NCI-H82 treated with DMSO at 0.1 percent for 48 hours (cell line): Measurements from ENCODE around the gene RAB3C.
"Not testable (repeated sequence)": the region's sequence is repeated elsewhere in the genome, so short reads cannot be mapped to it uniquely, and the experiment has no call there.

Source experiments
- DNase-seq: peaks from one replicate; lab custom pipeline; 2025; ENCODE audit not compliant: unreplicated experiment; lab: John Stamatoyannopoulos, UW

The RAB3C gene

DNA sequence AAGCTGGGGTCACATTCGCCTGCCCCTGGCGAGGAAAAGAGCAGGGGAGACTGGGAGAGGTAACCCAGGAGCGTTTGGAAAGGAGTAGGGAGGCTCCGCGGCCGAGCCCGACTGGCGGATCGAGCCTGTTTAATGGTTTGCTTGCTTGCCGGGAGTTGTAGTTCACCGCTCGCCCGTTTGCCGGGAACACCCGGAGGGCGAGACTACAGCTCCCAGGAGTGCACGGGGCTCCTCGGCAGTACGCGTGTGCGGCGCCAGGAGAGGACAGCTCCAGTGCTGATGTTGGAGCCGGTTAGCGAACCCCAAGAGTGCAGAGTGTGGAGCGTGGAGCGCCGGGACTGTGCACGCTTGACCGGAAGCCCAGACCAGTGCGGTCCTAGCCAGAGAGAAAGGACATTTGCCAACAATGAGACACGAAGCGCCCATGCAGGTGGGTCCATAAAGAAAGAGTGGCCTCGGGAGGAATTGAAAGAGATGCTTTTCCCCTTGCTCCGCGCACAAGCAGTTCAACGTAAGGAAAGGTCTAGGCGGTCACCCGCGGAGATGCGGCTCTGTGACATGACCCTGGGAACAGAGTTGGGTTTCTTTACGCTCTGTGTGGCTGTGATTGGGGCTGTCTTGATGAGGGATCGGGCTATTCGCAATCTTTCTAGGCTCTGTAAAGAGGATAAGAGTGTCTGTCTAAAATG is at the start of gene RAB3C:
TSS of gene RAB3C (plus strand) at position 273 of the 689 bp plus-strand sequence. CDS start at position 407, 134 bp downstream.
- DNase-seq: peak; percentile 81

DNA sequence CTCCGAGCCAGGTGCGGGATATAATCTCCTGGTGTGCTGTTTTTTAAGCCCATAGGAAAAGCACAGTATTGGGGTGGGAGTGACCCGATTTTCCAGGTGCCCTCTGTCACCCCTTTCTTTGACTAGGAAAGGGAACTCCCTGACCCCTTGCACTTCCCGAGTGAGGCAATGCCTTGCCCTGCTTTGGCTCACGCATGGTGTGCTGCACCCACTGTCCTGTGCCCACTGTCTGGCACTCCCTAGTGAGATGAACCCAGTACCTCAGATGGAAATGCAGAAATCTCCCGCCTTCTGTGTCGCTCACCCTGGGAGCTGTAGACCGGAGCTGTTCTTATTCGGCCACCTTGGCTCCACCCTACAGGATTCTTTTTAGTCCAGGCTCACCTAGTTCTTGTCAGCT is 40.9 kb upstream of the RAB3C start:
- DNase-seq: not testable (repeated sequence)

DNA sequence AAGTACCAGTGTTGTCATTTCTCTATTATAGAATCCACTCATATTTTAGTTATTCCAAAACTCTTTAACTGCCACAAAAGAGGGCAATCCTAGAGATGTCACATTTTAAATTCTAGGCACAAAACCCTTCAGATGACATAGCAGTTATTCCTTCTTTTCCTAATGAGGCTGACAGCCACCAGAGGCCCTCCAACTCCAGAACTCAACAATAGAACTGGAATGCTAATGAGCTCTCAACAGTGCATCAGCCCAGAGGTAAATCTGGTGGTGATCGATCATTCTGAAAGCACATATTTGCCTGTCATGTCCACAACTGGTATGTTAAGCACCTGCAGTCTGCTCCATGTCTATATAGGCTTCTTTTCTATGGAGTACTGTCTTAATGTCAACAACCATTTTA is 40.2 kb upstream of the RAB3C start:
- DNase-seq: no peak

DNA sequence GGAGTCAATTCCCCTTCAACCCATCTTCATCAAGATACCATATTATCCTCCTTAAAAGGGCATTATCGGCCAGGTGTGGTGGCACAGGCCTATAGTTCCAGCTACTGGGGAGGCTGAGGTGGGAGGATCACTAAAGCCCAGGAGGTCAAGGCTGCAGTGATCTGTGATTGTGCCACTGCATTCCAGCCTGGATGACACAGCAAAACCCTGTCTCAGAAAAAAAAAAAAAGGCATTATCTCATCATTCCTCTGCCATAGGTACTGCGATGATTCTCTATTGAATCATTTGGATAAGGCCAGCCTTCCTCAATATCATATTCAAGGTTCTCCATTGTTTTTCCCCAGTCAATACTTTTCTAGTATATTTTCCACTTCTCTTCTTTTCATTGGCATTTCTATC is 39.2 kb upstream of the RAB3C start:
- no peak for DNase-seq

GRCh38 chr5:58544195-58544594 is 38.7 kb upstream of the RAB3C start:
- no peak for DNase-seq

- no peak for DNase-seq
Measured at GRCh38 chr5:58544926-58545325, 37.9 kb upstream of the RAB3C start.

- DNase-seq: no peak
Measured at GRCh38 chr5:58545912-58546311, 37.0 kb upstream of the RAB3C start.

DNA sequence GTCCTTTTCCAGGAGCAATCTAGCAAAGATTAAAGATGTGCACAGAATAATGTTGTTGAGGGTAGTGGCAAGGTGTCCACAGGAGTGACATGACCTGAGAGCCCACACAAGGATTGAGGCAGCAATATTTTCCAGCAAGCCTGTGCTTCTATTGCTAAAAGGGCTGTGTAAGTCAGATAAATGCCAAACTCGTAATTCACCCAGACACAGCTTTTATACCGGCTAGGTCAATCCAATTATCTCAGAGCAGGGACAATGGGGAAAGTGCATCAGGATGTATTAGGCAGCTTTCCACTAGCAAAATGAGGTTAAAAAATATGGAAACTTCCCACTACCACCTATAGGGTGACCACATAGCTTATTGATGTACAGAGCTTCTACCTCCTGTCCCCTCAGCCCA is 34.8 kb upstream of the RAB3C start:
- DNase-seq: peak; percentile 69

DNA sequence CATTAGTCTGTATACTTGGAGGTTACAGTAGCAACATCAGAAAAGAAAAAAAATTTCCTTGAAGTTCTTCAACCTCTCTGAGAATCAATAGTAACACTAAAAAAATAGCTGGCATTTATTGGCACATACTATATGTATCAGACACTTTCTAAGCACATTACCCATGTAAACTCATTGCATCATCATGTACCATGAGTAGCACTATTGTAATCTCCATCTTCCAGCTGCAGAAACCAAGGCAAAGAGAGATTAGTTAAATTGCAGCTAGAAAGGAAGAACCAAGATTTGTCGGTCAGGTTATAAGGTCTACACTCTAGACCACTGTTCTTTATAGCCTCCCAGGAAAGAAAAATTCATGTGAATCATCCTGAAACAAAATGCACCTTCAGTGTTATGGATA is 31.4 kb upstream of the RAB3C start:
- DNase-seq: no peak

GRCh38 chr5:58557665-58558338 is 25.1 kb upstream of the RAB3C start:
- not testable (repeated sequence) for DNase-seq

- not testable (repeated sequence) for DNase-seq
Measured at GRCh38 chr5:58563016-58563700, 19.7 kb upstream of the RAB3C start.

DNA sequence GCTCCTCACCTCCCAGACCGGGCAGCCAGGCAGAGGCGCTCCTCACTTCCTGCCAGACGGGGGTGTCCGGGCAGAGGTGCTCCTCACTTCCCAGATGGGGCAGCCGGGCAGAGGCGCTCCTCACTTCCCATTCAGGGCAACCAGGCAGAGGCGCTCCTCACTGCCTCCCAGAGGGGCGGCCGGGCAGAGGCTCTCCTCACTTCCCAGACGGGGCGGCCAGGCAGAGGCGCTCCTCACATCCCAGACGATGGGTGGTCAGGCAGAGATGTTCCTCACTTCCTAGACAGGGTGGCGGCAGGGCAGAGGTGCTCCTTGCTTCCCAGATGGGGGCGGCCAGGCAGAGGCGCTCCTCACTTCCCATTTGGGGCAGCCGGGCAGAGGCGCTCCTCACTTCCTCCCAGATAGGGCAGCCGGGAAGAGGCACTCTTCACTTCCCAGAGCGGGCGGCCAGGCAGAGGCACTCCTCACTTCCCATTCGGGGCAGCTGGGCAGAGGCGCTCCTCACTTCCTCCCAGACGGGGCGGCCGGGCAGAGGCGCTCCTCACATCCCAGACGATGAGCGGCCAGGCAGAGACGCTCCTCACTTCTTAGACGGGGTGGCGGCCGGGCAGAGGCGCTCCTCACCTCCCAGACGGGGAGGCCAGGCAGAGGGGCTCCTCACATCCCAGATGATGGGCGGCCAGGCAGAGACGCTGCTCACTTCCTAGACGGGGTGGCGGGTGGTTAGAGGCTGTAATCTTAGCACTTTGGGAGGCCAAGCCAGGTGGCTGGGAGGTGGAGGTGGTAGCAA is 18.6 kb upstream of the RAB3C start:
- not testable (repeated sequence) for DNase-seq

DNA sequence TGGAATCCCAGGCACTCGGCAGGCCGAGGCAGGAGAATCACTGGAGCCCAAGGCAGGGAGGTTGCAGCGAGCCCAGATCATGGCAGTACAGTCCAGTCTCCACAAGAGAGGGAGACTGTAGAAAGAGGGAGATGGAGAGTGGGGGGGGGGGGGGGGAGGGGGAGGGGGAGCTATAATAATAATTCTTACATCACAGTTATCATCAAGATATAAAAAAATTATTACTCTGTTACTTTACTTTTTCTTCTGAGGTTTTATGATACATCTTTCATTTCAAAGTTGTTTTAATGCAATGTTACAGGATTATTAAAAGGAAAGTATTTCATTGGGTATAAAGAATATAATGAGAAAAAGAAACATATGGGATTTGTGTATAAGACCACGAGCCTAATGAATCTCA is 17.8 kb upstream of the RAB3C start:
- no peak for DNase-seq

- DNase-seq: no peak
Measured at GRCh38 chr5:58571501-58571900, 11.4 kb upstream of the RAB3C start.

DNA sequence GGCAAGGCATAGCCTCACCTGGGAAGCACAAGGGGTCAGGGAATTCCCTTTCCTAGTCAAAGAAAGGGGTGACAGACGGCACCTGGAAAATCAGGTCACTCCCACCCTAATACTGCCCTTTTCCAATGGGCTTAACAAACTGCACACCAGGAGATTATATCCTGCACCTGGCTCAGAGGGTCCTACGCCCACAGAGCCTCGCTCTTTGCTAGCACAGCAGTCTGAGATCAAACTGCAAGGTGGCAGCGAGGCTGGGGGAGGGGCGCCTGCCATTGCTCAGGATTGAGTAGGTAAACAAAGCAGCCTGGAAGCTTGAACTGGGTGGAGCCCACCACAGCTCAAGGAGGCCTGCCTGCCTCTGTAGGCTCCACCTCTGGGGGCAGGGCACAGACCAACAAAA is 9.9 kb upstream of the RAB3C start:
- not testable (repeated sequence) for DNase-seq

DNA sequence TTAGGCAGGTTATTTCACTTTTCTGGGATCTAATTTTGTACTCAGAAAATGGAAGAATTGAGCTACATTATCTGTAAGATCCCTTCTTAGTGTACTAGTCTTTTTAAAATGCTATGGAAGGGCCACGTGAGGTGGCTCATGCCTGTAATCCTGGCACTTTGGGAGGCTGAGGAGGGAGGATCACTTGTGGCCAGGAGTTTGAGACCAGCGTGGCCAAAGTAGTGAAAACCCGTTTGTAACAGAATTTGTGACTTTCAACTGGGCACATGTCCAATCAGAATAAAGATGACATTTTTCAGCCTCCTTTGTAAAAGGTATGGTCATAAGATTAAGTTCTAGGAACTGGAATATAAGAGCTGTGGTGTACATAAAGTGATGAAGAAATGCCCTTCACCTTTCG is 3.1 kb upstream of the RAB3C start:
- no peak for DNase-seq

DNA sequence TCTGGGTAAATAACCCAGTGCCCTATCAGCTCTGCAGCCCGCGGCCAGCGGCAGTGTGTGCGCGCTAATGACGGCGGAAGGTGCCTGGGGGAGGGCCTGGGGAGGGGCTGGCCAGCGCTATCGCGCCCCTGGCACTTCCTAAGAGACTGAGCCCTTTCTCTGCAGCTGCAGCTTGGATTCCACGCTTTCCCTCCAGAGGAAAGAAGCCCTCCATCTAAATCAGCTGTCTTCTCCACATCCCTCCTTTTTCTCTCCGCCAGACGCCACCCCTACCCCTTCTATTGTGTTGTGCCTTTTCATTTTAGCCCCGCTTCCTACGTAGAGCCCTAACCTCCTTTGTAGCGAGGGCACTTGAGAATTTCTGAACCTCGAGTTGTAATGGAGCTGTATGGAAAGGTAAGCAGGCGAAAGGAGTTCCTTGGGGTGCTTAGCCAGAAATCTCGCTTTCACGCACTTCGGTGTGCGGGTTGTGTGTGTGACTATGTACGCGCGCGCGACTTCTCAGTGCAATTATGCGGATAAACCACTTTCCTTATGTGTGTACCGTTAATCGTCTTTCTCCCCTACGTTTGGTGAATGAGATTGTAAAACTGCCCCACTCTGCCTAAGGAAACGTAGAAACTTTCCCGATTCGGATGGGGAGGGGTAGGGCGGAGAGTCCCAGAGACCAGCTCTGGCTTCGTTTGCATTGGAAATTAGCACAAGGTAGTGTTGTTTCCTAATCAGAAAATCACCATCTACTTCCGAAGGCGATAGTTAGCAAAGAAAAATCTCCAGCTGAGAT is 664 bp upstream of the RAB3C start:
- DNase-seq: peak; percentile 17

- no peak for DNase-seq
Measured at GRCh38 chr5:58595952-58596351, 13.1 kb downstream of the RAB3C start.

DNA sequence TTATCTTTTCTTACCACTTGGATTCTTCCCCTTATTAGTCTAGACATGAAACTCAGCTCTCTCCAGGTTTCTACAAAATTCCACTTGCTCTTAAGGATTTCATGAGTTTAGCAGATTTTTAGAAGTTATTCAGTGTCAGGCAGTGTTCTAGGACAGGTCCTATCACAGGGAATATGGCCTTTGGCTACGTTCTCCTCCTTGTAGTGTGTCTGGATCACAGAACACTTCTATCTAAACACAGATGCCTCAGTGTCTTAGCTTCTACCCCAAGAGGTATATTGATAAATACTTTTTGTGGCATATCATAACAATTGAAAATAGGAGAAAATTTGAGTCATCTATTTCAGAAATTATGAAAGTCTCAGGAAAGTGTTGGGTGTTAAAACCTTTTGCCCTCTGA is 15.6 kb downstream of the RAB3C start:
- DNase-seq: no peak

GRCh38 chr5:58599217-58599616 is 16.3 kb downstream of the RAB3C start:
- DNase-seq: no peak

DNA sequence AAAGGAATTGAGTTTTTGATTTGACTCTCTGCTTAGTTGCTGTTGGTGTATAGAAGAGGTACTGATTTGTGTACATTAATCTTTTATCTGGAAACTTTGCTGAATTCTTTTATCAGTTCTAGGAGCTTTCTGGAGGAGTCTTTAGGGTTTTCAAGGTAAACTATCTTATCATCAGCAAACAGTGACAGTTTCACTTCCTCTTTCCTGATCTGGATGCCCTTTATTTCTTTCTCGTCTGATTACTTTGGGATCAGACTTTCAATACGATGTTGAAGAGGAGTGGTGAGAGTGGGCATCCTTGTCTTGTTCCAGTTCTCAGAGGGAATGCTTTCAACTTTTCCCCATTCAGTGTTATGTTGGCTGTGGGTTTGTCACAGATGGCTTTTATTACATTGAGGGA is 17.7 kb downstream of the RAB3C start:
- DNase-seq: not testable (repeated sequence)
